Measurements from ENCODE around the gene PRELP. TPM values are rescaled to one million over a fixed set of nuclear protein-coding genes. Genes with fewer than 3 reads are reported as not detected.

PRELP gene
- total and polyA plus RNA-seq, 10 of the 15 experiments (the other 5 are each of a cell fraction or from before 2014, with no cell fraction given), result 0.03 to 0.05 TPM; not detected in 8

DNA sequence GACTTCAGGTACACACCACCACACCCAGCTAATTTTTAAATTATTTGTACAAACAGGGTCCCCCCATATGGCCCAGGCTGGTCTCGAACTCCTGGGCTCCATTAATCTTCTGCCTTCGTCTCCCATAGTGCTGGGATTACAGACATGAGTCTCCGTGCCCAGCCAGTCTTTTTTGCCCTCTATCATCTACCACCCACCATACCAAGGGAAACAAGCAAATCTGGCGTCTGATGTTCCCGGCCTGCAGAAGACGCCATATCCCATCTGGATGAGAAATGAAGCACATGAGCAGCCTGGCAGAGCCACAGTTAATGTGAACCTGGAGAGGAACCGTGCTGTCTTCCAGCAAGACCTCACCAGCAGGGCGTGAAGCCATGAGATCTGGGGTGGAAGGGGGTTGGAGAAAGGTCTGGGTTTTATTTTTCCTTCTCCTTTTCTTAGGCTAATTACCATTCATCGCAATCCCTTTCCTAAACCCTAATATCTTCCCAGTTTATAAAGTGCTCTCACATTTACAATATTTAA is 1.8 kb upstream of the PRELP start (continued):
- no peak for TF ChIP-seq SP1 (IDR thresholded peaks at IDR 0.05; ENCODE audit: low read depth, low read length)

GRCh38 chr1:203476216-203476814 is 709 bp downstream of the PRELP start:
- 19% methylated on average over 9 of the region's 9 CpGs for WGBS (ENCODE audit: insufficient coverage, insufficient replicate concordance, low lambda C conversion rate, missing lambda C conversion rate)
- ChIA-PET RAD21 (ENCODE audit: unreplicated experiment) (interaction anchor here (0.7 to 3.6 kb wide), 8 partner anchors 9 to 149 kb away, joined by 3 to 17 read pairs (median 6); no protein-coding TSS in a partner anchor), SMC1A (ENCODE audit: uncharacterized antibody, unreplicated experiment) (interaction anchor here (0.7 to 3.4 kb wide), 14 partner anchors 10 to 206 kb away, joined by 3 to 16 read pairs (median 6); no protein-coding TSS in a partner anchor), CTCF (interaction anchor here (0.7 to 8.2 kb wide), 13 partner anchors 10 to 225 kb away, joined by 3 to 80 read pairs (median 5); no protein-coding TSS in a partner anchor), POLR2A (interaction anchor here (1.0 to 1.5 kb wide), 5 partner anchors 10 to 23 kb away, joined by 3 to 5 read pairs (median 4); no protein-coding TSS in a partner anchor)
- H3K27me3 ChIP-seq (replicated peaks in 1 of 2; ENCODE audit: control insufficient read depth in 2 of 2, insufficient read depth in 2 of 2, low read length in 1 of 2), result peaks cover 2 to 6% of the 10 kb centered on the region in 2 experiments; a peak in 2 of 4 replicates
- no peak for ATAC-seq
- H3K36me3 ChIP-seq (ENCODE audit: control insufficient read depth in 2 of 2, insufficient read depth in 2 of 2, low read length in 1 of 2), result no peaks in the 10 kb centered on the region
- no peaks in the 10 kb centered on the region for H3K9me3 ChIP-seq (replicated peaks; ENCODE audit: control insufficient read depth, insufficient read depth, low read length)
- no peaks in the 10 kb centered on the region for H4K20me1 ChIP-seq (ENCODE audit: control insufficient read depth, insufficient read depth)
- intact Hi-C loops (cut with micrococcal nuclease; ENCODE audit: unreplicated experiment), result no loop called here
- no peak for FAIRE-seq
- no TSS peak for BruUV-seq (replicated peaks)
- H2AFZ ChIP-seq (ENCODE audit: control insufficient read depth, low read depth, low read length), result no peak overlapping the region
- no peak for DNase-seq (ENCODE audit: low read depth, low spot score)
- peaks cover 9% of the 10 kb centered on the region; the same call in 1 of the 2 replicates for H3K4me1 ChIP-seq (ENCODE audit: control insufficient read depth, insufficient read depth, low read length)
- in situ Hi-C loops (cut with MboI), result no loop called here
- no peak overlapping the region for H3K4me2 ChIP-seq (ENCODE audit: control insufficient read depth, insufficient read depth)
- no peak overlapping the region for H3K4me3 ChIP-seq
- H3K79me2 ChIP-seq (ENCODE audit: control insufficient read depth, insufficient read depth, low read length), result no peaks in the 10 kb centered on the region
- TF ChIP-seq FOXK2 (IDR thresholded peaks at IDR 0.05) (no peak), NR2F1 (conservative IDR thresholded peaks at IDR 0.05) (0 out of 2 replicates have a peak, but pooled peaks have one; percentile 41), PAX5 (IDR thresholded peaks at IDR 0.05; ENCODE audit: borderline replicate concordance, low read depth, low read length) (no peak), HDGF (IDR thresholded peaks at IDR 0.05) (peak; percentile 64; the same call in 1 of the 2 replicates), BHLHE40 (IDR thresholded peaks at IDR 0.05; ENCODE audit: borderline replicate concordance in 1 of 2, low read depth in 2 of 2, low read length in 1 of 2) (peak; percentile 20 to 54; a peak in 2 of 4 replicates), NR2C2 (IDR thresholded peaks at IDR 0.05; ENCODE audit: borderline replicate concordance, control insufficient read depth, insufficient read length, low read depth) (peak; percentile 11)
- no peak overlapping the region for H3K9ac ChIP-seq (ENCODE audit: control insufficient read depth, insufficient read depth, low read length)
- H3K27ac ChIP-seq (ENCODE audit: control insufficient read depth, insufficient read depth), result no peak overlapping the region

Data from GM12878 (cell line).